AG10803 (cell line): ENCODE measurements around the gene MYCL.
"Not testable (repeated sequence)": the region's sequence is repeated elsewhere in the genome, so short reads cannot be mapped to it uniquely, and the experiment has no call there.

Experiments
- DNase-seq: peaks from one replicate; pipeline ENCODE4 v3.0.0; 2010; ENCODE audit warnings: low read depth
- H3K4me3 ChIP-seq: 2 replicates; pipeline ENCODE4 v1.5.1; 2011; ENCODE audit warnings: mild to moderate bottlenecking, low read length, control low read depth
- TF ChIP-seq, protein P1 (sequence below): conservative IDR thresholded peaks from 2 replicates; pipeline ENCODE4 v1.5.1; 2011; ENCODE audit warnings: mild to moderate bottlenecking, low read length, control low read depth, inconsistent platforms

Gene MYCL

DNA sequence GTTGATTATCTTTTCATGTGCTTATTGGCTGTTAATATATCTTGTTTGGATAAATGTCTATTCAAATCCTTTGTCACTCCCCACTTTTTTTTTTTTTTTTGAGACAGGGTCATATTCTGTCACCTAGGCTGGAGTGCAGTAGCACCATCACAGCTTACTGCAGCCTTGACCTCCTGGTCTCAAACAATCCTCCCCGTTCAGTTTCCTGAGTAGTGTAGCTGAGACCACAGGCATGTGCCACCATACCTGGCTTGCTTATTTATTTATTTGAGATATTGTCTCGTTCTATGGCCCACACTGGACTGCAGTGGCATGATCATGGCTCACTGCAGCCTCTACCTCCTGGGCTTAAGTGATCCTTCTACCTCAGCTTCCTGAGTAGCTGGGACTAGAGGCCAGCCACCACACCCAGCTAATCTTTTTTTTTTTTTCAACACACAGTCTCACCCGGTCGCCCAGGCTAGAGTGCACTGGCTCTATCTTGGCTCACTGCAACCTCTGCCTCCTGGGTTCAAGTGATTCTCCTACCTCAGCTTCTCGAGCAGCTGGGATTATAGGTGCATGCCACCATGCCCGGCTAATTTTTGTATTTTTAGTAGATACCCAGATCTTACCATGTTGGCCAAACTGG, 13.9 kb upstream of the MYCL start:
- no peak for DNase-seq
- no peak overlapping the region for H3K4me3 ChIP-seq
- TF ChIP-seq, protein P1, sequence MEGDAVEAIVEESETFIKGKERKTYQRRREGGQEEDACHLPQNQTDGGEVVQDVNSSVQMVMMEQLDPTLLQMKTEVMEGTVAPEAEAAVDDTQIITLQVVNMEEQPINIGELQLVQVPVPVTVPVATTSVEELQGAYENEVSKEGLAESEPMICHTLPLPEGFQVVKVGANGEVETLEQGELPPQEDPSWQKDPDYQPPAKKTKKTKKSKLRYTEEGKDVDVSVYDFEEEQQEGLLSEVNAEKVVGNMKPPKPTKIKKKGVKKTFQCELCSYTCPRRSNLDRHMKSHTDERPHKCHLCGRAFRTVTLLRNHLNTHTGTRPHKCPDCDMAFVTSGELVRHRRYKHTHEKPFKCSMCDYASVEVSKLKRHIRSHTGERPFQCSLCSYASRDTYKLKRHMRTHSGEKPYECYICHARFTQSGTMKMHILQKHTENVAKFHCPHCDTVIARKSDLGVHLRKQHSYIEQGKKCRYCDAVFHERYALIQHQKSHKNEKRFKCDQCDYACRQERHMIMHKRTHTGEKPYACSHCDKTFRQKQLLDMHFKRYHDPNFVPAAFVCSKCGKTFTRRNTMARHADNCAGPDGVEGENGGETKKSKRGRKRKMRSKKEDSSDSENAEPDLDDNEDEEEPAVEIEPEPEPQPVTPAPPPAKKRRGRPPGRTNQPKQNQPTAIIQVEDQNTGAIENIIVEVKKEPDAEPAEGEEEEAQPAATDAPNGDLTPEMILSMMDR: no peak

- not testable (repeated sequence) for H3K4me3 ChIP-seq, DNase-seq
Measured at GRCh38 chr1:39913136-39913535, 11.4 kb upstream of the MYCL start.

DNA sequence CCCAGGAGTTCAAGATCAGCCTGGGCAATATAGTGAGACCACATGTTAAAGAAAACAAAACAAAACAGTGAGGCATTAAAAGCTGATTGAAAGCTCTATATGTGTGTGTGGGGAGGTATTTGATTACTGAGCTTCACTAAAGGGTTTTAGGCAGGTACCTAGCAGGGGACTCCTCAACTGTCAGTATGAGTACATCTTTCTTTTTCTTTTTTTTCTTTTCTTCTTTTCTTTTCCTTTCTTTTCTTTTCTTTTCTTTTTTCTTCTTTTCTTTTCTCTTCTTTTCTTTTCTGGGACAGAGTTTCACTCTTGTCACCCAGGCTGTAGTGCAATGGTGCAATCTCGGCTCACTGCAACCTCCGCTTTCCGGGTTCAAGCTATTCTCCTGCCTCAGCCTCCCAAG, 8.5 kb upstream of the MYCL start:
- DNase-seq: no peak
- TF ChIP-seq, protein P1: no peak
- H3K4me3 ChIP-seq: no peak overlapping the region

DNA sequence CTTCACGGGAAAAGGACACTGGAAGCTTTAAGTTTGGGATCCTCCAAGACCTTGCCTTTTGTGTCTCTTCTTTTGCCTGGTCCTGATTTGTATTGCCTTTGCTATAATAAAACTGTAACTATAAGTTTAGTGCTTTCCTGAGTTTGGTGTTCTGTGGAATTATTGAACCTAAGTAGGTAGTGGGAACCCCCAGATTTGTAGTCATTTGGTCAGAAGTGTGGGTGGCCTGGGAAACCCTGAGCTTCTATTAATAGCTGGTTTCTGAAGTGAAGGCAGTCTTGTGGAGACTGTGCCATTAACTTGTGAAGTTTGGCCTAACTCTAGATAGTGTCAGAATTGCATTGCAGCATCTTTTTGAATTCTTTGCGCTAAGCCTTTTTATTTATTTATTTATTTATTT, 6.8 kb upstream of the MYCL start:
- no peak overlapping the region for H3K4me3 ChIP-seq
- TF ChIP-seq, protein P1: no peak
- no peak for DNase-seq

DNA sequence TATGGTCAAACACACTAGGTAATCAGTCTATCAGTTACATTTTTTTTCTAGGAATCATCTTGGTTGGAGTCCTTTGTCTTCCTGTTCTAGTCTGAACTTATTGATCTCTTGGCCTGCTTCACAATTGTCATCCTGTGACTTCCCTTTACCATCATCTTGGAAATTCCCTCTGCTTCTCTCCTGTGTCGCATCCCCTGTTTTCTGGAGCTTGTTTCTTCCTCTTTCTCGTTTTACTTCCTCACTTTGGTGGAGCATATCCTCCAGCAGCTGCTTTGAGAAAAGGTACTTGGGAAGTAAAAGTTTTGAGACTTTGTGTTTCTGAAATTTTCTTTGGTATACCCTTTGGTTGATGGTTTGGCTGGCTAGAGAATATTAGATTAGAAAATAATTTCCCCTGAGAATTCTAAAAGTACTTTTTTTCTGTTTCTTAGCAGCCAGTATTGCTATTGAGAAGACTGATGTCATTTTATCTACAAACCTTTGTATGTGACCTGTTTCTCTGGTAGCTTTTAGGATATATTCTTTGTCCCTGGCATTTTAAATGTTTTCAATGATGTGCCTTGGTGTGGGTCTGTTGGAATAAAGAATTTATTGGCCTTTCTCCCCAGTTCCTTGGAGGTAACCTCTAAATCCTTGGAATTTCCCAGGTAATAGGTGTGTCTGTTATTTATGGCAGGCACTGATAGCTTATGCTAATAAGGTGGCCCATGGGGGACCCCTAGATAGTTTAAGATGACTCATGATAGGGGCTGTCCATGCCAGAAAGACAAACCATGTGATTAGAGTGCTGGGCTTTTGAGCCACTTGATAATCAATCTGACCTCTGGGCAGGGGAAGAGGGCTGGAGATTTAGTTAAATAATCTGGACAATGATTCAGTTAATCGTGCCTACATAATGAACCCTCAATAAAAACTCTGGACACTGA, 6.1 kb upstream of the MYCL start:
- TF ChIP-seq, protein P1: no peak
- DNase-seq: no peak
- no peak overlapping the region for H3K4me3 ChIP-seq

DNA sequence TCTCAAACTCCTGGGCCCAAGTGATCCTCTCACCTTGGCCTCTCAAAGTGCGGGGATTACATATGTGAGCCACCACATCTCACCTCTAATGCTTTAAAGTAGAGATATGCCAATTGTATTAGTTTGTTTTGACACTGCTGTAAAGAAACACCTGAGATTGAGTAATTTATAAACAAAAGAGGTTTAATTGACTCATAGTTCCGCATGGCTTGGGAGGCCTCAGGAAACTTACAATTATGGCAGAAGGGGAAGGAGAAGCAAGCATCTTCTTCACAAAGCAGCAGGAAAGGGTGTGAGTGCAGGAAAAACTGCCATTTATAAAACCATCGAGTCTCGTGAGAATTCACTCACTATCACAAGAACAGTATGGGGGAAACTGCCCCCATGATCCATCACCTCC, 3.5 kb upstream of the MYCL start:
- H3K4me3 ChIP-seq: no peak overlapping the region
- DNase-seq: no peak
- TF ChIP-seq, protein P1: no peak

GRCh38 chr1:39902460-39902807, 717 bp upstream of the MYCL start:
- H3K4me3 ChIP-seq: peak overlapping the region; percentile 62
- no peak for DNase-seq
- TF ChIP-seq, protein P1: no peak
